Fibroblast of villous mesenchyme (primary cell): ENCODE results near the gene CD1B. TPM values are rescaled to one million over a fixed set of nuclear protein-coding genes. Genes with fewer than 3 reads are reported as not detected.

Experiments
- DNase-seq: peaks from one replicate; pipeline ENCODE4 v3.0.0-alpha.2; 2010; ENCODE audit warnings: low read depth
- H3K4me3 ChIP-seq: 2 replicates; pipeline ENCODE4 v1.5.1; 2011; ENCODE audit warnings: low read depth, mild to moderate bottlenecking, low read length
- CTCF ChIP-seq: IDR thresholded peaks from 2 replicates; pipeline ENCODE4 v1.5.1; 2012; ENCODE audit warnings: low read depth, mild to moderate bottlenecking, low read length; ENCODE audit not compliant: insufficient read depth
- total RNA-seq: library from RNA; depleted of rRNA; stranded (reverse); fragments of >200 nt; gene quantifications from 2 replicates; pipeline ENCODE4 v1.2.3, GENCODE V29; 2012

The CD1B gene
- total RNA-seq, 1 donor = not detected

- TF ChIP-seq CTCF = no peak
- no peak overlapping the region for H3K4me3 ChIP-seq
- no peak for DNase-seq
These were observed 3.3 kb upstream of the CD1B start for GRCh38 chr1:158334526-158335212.

- TF ChIP-seq CTCF = no peak
- no peak overlapping the region for H3K4me3 ChIP-seq
- no peak for DNase-seq
These were observed 2.2 kb upstream of the CD1B start for GRCh38 chr1:158333405-158334155.

- no peak for DNase-seq
- no peak for TF ChIP-seq CTCF
- H3K4me3 ChIP-seq = no peak overlapping the region
These were observed 265 bp downstream of the CD1B start for GRCh38 chr1:158331106-158331425.

GRCh38 chr1:158330391-158331105 is 783 bp downstream of the CD1B start:
- TF ChIP-seq CTCF = no peak
- H3K4me3 ChIP-seq = no peak overlapping the region
- DNase-seq = no peak

- no peak for DNase-seq
- peak; percentile 12 for TF ChIP-seq CTCF
These were observed 1.6 kb downstream of the CD1B start for GRCh38 chr1:158329733-158330132.

GRCh38 chr1:158329300-158329699 is 2.0 kb downstream of the CD1B start:
- no peak for TF ChIP-seq CTCF
- H3K4me3 ChIP-seq = no peak overlapping the region
- no peak for DNase-seq

More at GRCh38 chr1:158329733-158330132, 1.6 kb downstream of the CD1B start:
- H3K4me3 ChIP-seq = no peak overlapping the region
